Muscle layer of duodenum (tissue), 2 donors: ENCODE results near the gene KLHL30.

Experiments
- H3K27ac ChIP-seq: one replicate; pipeline ENCODE4 v1.7.0; 2013; ENCODE audit warnings: mild to moderate bottlenecking, low read length
- H3K27me3 ChIP-seq: one replicate; pipeline ENCODE4 v1.7.0; 2013; ENCODE audit warnings: low read depth, mild to moderate bottlenecking, control low read depth, low read length
- H3K36me3 ChIP-seq, 2 donors: one replicate each; pipeline ENCODE4 v1.7.0; 2013; ENCODE audit warnings: low read length in 2 of 2, control low read depth in 1 of 2, mild to moderate bottlenecking in 1 of 2; ENCODE audit not compliant: insufficient read depth in 2 of 2, control insufficient read depth in 1 of 2
- H3K4me1 ChIP-seq, 2 donors: one replicate each; pipeline ENCODE4 v1.7.0; 2013; ENCODE audit warnings: low read length in 2 of 2, mild to moderate bottlenecking in 2 of 2, control low read depth in 1 of 2, moderate library complexity in 1 of 2; ENCODE audit not compliant: insufficient read depth in 2 of 2, control insufficient read depth in 1 of 2
- H3K4me3 ChIP-seq, 2 donors: one replicate each; pipeline ENCODE4 v1.7.0; 2013; ENCODE audit warnings: low read length in 2 of 2, low read depth in 1 of 2, mild to moderate bottlenecking in 1 of 2
- H3K9me3 ChIP-seq, 2 donors: one replicate each; pipeline ENCODE4 v1.7.0; 2013; ENCODE audit warnings: low read length in 2 of 2, control low read depth in 1 of 2, mild to moderate bottlenecking in 1 of 2; ENCODE audit not compliant: control insufficient read depth in 1 of 2
- donor health status: healthy.

KLHL30 gene

GRCh38 chr2:238097988-238098871, 40.2 kb upstream of the KLHL30 start:
- peaks cover 0 to 5% of the 10 kb centered on the region in 2 donors for H3K4me1 ChIP-seq
- H3K27ac ChIP-seq: peak overlapping the region; percentile 2

GRCh38 chr2:238098901-238099713, 39.4 kb upstream of the KLHL30 start:
- H3K4me3 ChIP-seq: no peak overlapping the region
- no peaks in the 10 kb centered on the region for H3K9me3 ChIP-seq
- H3K27me3 ChIP-seq: no peaks in the 10 kb centered on the region
- peaks cover 0 to 5% of the 10 kb centered on the region in 2 donors for H3K4me1 ChIP-seq
- peak overlapping the region; percentile 2 for H3K27ac ChIP-seq
- H3K36me3 ChIP-seq: no peaks in the 10 kb centered on the region

More at GRCh38 chr2:238097988-238098871, 40.2 kb upstream of the KLHL30 start:
- Histone ChIP-seq H3K36me3 (no peaks in the 10 kb centered on the region), H3K27me3 (no peaks in the 10 kb centered on the region), H3K9me3 (no peaks in the 10 kb centered on the region), H3K4me3 (no peak overlapping the region)

- Histone ChIP-seq H3K27ac (no peak overlapping the region), H3K4me1 (peaks cover 0 to 5% of the 10 kb centered on the region in 2 donors), H3K4me3 (no peak overlapping the region), H3K9me3 (no peaks in the 10 kb centered on the region), H3K27me3 (no peaks in the 10 kb centered on the region), H3K36me3 (no peaks in the 10 kb centered on the region)
Measured at GRCh38 chr2:238099714-238100048, 38.8 kb upstream of the KLHL30 start.

- H3K4me1 ChIP-seq: peaks cover 0 to 5% of the 10 kb centered on the region in 2 donors
- H3K27me3 ChIP-seq: no peaks in the 10 kb centered on the region
- peak within 1 kb of the TSS; percentile 2 for H3K27ac ChIP-seq
- H3K36me3 ChIP-seq: no peaks in the 10 kb centered on the region
- no peaks in the 10 kb centered on the region for H3K9me3 ChIP-seq
- H3K4me3 ChIP-seq: no peak within 1 kb of the TSS
Measured at GRCh38 chr2:238100049-238100820, 38.2 kb upstream of the KLHL30 start, which contains the start of gene ESPNL. Gene ESPNL, plus strand, starts transcription at chr2:238100340. Its CDS starts 80 bp downstream, at chr2:238100420.

GRCh38 chr2:238100821-238101771, 37.4 kb upstream of the KLHL30 start:
- Histone ChIP-seq H3K36me3 (no peaks in the 10 kb centered on the region), H3K27ac (no peak overlapping the region), H3K4me3 (no peak overlapping the region), H3K4me1 (peaks cover 0 to 5% of the 10 kb centered on the region in 2 donors), H3K9me3 (no peaks in the 10 kb centered on the region), H3K27me3 (no peaks in the 10 kb centered on the region)

- no peaks in the 10 kb centered on the region for H3K9me3 ChIP-seq
- no peaks in the 10 kb centered on the region for H3K36me3 ChIP-seq
- no peak overlapping the region for H3K4me3 ChIP-seq
- H3K27ac ChIP-seq: no peak overlapping the region
- H3K27me3 ChIP-seq: no peaks in the 10 kb centered on the region
- H3K4me1 ChIP-seq: peaks cover 0 to 5% of the 10 kb centered on the region in 2 donors
Measured at GRCh38 chr2:238101891-238102841, 36.3 kb upstream of the KLHL30 start.

GRCh38 chr2:238102865-238103264, 35.6 kb upstream of the KLHL30 start:
- Histone ChIP-seq H3K9me3 (no peaks in the 10 kb centered on the region), H3K4me1 (peaks cover 0 to 5% of the 10 kb centered on the region in 2 donors), H3K27ac (no peak overlapping the region), H3K4me3 (no peak overlapping the region), H3K36me3 (no peaks in the 10 kb centered on the region), H3K27me3 (no peaks in the 10 kb centered on the region)

GRCh38 chr2:238103465-238104225, 34.8 kb upstream of the KLHL30 start:
- H3K4me3 ChIP-seq: no peak overlapping the region
- H3K27me3 ChIP-seq: no peaks in the 10 kb centered on the region
- no peaks in the 10 kb centered on the region for H3K9me3 ChIP-seq
- H3K36me3 ChIP-seq: no peaks in the 10 kb centered on the region
- H3K4me1 ChIP-seq: peaks cover 0 to 5% of the 10 kb centered on the region in 2 donors
- H3K27ac ChIP-seq: no peak overlapping the region

- Histone ChIP-seq H3K4me1 (no peaks in the 10 kb centered on the region), H3K36me3 (no peaks in the 10 kb centered on the region), H3K27ac (no peak overlapping the region), H3K27me3 (no peaks in the 10 kb centered on the region), H3K9me3 (no peaks in the 10 kb centered on the region), H3K4me3 (no peak overlapping the region)
Measured at GRCh38 chr2:238104226-238104690, 34.2 kb upstream of the KLHL30 start.
